Activated naive CD4-positive, alpha-beta T cell treated with anti-CD3 and anti-CD28 coated beads, Interleukin-2, amount 50 U/mL, for 16 hours (primary cell): ENCODE results near the gene TMEM256.

Experiments used
- DNase-seq: peaks from one replicate; pipeline ENCODE4 v3.0.0-alpha.2; 2020

The TMEM256 gene

DNA sequence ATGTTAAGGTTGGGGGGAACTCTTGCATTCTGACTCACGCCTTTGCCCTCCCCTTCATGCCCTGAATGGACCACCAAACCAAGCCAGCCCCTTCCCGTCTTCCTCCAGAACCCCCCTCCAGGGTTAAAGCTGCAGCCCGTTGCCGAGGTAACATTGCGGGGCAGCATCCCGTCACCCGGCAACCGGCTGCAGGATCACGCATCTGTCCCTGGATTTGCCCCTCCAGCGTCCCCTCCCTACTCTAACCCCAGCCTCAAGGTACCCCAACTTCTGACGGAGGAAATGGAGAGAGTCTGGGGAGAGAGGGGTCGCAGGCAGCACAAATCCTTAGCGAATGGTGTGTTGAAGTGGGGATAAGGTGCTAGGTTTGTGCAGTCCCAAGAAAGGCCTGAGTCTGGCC is 3.2 kb upstream of the TMEM256 start:
- no peak for DNase-seq

- no peak for DNase-seq
Measured at GRCh38 chr17:7406235-7406825, 2.4 kb upstream of the TMEM256 start.

- DNase-seq = no peak
Measured at GRCh38 chr17:7405350-7406234, 1.7 kb upstream of the TMEM256 start.

- DNase-seq = peak; percentile 78
Measured at GRCh38 chr17:7404737-7405349, 946 bp upstream of the TMEM256 start.

DNA sequence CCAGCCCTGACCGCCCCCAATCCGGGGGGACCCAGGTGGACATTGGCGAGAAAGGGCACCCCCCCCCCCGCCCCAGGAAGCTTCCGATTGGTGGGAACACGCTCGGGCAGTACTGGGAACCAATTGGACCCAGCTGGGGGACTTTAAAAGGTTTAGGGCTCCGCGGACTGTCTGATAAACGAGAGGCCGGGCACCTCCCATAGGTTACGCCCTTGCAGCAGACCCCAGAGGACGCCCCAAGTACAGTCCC is 245 bp downstream of the TMEM256 start:
- DNase-seq = no peak

DNA sequence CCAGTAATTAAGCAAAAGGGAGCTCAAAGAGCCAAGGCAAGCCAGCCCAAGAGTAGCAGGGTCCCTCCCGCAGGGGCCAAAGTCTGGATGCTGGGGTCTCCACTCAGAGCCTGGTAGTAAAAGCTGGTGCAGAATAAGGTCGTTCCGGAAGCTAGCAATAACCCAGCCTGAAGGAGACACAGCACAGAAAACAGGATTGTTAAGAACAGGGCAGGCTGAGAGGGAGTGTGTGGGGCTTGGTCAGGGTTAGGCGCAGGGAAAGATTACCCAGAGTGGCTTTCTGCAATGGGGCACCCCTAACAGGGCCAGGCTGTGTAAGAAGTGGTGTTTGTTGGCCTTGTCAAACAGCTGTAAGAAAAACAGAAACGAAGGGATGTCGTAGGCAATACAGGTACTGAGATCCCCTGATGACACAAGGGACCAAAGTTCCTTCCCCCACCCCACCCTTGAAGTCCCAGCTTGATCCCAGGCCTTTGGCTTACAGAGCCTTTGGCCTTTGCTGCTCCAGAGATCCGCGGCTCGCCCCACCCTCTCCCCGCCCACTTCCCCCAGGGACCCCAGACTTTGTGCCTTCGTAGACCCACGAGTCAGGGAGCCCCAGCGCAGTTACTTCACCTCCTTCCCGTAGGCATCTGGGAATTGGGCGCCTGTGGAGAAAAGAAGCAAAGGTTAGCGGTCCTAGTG is 712 bp downstream of the TMEM256 start:
- no peak for DNase-seq

GRCh38 chr17:7398612-7399011 is 5.3 kb downstream of the TMEM256 start:
- no peak for DNase-seq

DNA sequence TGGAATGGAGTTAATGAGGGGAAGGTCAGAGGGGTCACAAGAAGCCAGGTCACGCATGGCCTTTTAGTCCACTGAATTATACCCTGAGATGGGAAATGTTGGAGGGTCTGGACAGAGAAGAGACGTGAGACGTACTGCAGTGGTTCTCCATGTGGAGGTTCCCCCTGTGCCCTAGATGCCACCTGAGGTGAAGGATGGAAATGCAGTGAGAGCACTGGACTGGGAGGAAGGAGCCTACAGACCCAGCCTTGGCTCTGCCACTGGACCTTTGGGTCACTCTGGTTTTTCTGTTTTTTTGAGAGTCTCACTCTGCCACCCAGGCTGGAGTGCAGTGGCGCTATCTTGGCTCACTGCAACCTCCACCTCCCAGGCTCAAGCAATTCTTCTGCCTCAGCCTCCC is 7.8 kb downstream of the TMEM256 start:
- no peak for DNase-seq

GRCh38 chr17:7394452-7395191 is 9.3 kb downstream of the TMEM256 start, which contains the start of gene PLSCR3:
TSS of gene PLSCR3 (minus strand) at chr17:7394525. CDS start at chr17:7394110, 415 bp downstream.
- DNase-seq = peak; percentile 85

- DNase-seq = peak; percentile 66
Measured at GRCh38 chr17:7393613-7394451, 10.1 kb downstream of the TMEM256 start.

GRCh38 chr17:7392696-7393612 is 10.9 kb downstream of the TMEM256 start:
- no peak for DNase-seq

DNA sequence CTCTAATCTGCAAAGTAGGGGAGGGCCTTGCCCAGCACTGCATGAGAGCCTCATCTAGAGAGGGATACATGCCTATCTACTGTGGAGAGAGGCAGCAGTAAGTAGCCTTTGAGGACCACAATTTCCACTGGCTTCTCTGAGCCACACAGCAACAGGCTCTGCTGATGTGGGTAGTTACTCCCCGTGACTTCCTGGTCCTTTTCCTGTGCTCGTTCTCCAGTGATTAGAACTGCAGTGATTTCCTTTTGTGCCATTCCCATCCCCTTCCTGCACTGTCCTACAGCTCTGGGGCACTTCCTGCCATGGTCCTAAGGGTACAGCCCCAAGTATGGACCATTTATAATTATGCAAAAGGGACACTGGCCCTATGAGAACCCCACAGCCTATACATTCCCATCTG is 12.6 kb downstream of the TMEM256 start:
- DNase-seq = no peak

- no peak for DNase-seq
Measured at GRCh38 chr17:7389924-7390910, 13.7 kb downstream of the TMEM256 start.

DNA sequence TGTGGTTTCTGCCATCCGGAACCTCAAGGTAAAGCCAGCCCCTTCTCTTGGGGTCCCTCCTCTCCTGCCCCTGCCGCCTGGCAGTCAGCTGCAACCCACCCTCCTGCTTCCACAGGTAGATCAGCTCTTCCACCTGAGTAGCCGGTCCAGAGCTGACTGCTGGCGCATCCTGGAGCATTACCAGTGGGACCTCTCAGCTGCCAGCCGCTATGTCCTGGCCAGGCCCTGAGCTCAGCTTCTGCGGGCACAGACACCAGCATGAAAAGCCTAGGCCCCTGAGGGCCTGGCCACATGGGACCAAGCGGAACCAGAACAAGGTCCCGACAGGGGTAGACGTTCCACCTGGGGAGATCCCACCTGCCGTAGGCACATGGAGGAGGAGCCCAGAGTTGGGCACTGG is 15.0 kb downstream of the TMEM256 start:
- no peak for DNase-seq

DNA sequence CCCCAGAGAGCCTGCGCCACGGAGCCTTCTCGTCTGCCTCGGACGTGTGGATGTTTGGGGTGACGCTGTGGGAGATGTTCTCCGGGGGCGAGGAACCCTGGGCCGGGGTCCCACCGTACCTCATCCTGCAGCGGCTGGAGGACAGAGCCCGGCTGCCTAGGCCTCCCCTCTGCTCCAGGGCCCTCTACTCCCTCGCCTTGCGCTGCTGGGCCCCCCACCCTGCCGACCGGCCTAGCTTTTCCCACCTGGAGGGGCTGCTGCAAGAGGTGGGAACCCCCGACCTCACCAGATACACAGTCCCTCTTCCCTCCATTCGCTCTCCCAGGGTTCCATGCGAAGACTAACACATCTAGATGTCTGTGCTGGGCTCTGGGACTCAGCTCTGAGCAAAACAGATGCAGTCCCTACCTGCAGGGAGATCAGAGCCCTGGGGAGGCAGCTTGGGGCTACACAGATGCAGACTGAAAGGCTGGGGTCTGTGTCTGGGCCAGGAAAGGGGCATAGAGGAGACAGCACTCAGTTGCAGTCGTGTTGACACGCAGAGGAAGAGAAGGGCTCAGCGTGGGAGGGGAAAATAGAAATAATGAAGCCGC is 19.3 kb downstream of the TMEM256 start:
- DNase-seq = no peak

DNA sequence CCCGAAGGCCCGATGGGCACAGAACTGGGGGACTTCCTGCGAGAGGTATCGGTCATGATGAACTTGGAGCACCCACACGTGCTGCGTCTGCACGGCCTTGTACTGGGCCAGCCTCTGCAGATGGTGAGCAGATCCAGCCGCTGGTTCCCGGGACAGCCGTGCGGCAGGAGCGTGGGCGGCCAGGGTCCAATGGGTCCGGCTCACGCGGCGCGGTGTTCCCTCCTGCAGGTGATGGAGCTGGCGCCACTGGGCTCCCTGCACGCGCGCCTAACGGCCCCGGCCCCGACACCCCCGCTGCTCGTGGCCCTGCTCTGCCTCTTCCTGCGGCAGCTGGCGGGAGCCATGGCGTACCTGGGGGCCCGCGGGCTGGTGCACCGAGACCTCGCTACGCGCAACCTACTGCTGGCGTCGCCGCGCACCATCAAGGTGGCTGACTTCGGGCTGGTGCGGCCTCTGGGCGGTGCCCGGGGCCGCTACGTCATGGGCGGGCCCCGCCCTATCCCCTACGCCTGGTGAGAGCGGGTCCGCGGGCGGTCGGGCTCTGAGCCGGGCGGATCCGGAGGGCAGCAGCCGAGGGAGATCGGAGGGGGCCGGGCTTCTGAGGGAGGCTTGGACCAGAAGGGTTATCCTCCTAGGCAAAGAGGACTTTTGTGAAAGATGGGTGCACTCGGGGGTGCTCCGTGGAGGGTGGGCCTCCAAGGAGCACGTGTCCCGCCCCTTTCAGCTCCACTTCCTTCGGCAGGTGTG is 20.0 kb downstream of the TMEM256 start:
- DNase-seq = peak; percentile 82

DNA sequence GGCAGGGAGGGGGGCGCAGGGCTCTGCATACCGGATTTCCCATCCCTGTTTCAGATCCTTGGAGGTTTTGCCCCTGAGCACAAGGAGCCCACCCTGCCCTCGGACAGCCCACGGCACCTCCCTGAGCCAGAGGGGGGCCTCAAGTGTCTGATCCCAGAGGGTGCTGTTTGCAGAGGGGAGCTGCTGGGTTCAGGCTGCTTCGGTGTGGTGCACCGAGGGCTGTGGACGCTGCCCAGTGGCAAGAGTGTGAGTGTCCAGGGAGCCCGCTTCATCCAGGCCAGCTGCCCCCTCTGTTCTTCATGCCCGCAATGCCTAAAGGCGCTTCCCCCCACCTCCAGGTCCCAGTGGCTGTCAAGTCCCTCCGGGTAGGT is 20.5 kb downstream of the TMEM256 start:
- no peak for DNase-seq

DNA sequence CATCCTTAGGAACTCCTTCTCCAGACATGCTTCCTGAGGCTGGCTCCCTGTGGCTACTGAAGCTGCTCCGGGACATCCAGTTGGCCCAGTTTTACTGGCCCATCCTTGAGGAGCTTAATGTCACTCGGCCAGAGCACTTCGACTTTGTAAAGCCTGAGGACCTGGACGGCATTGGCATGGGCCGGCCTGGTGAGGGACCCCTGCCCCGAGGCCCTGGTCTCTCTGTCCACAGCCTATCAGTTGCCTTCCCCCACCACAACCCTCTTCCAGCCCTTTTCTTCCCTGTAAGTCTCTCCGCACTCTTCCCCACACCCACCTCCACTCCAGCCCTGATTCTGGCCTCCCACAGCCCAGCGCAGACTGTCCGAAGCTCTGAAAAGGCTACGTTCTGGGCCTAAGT is 21.0 kb downstream of the TMEM256 start:
- DNase-seq = no peak
